ENCODE measurements around the gene SLC39A11. TPM values are rescaled to one million over a fixed set of nuclear protein-coding genes. Genes with fewer than 3 reads are reported as not detected.

Gene SLC39A11
- total RNA-seq, 1 donor from 2014 or later = 13.2 TPM

- Mint-ChIP-seq H3K9me3 (ENCODE audit: unreplicated experiment) (no peaks in the 10 kb centered on the region), H3K36me3 (ENCODE audit: low read depth, unreplicated experiment) (no peaks in the 10 kb centered on the region), H3K27ac (ENCODE audit: unreplicated experiment) (no peak overlapping the region), H3K27me3 (ENCODE audit: unreplicated experiment) (peaks cover 3% of the 10 kb centered on the region), H3K4me1 (ENCODE audit: unreplicated experiment) (no peaks in the 10 kb centered on the region), H3K4me3 (ENCODE audit: unreplicated experiment) (no peak overlapping the region)
- DNase-seq (ENCODE audit: low spot score) = no peak
- TF ChIP-seq, protein P1, sequence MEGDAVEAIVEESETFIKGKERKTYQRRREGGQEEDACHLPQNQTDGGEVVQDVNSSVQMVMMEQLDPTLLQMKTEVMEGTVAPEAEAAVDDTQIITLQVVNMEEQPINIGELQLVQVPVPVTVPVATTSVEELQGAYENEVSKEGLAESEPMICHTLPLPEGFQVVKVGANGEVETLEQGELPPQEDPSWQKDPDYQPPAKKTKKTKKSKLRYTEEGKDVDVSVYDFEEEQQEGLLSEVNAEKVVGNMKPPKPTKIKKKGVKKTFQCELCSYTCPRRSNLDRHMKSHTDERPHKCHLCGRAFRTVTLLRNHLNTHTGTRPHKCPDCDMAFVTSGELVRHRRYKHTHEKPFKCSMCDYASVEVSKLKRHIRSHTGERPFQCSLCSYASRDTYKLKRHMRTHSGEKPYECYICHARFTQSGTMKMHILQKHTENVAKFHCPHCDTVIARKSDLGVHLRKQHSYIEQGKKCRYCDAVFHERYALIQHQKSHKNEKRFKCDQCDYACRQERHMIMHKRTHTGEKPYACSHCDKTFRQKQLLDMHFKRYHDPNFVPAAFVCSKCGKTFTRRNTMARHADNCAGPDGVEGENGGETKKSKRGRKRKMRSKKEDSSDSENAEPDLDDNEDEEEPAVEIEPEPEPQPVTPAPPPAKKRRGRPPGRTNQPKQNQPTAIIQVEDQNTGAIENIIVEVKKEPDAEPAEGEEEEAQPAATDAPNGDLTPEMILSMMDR (IDR thresholded peaks at IDR 0.05; ENCODE audit: unreplicated experiment) = no peak
These were observed 220.1 kb downstream of the SLC39A11 start for GRCh38 chr17:72872396-72872795.

DNA sequence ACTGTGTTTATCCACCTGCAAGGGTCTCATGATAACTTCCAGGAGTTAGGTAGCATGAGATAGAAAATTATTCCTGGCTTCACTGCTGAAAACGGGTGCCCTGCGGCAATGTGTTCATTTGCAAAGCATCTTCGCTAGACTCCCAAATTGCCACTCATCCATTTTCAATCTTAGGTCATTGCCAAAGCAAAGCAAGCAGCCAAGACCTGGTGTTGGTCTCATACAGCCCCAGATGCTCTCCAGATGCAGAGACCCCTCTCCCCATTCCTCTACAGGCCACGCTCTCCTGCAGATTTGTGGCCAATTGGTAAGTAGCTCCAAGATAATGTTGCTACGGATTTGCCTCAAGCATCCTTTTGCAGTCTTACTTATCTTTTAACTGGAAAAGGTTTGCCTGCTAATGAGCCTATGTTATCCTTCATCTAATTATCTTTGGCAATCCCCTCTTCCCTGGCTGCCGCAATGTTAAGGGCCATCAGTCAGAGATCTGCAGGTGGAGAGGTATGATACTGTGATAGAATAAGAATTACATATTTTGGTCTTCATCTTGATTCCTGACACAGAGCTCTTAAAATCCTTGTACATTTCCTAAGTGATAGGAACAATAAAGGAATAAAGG lies 222.0 kb downstream of the SLC39A11 start:
- DNase-seq (ENCODE audit: low spot score) = no peak
- Mint-ChIP-seq H3K36me3 (ENCODE audit: low read depth, unreplicated experiment) (no peaks in the 10 kb centered on the region), H3K4me3 (ENCODE audit: unreplicated experiment) (no peak overlapping the region), H3K27me3 (ENCODE audit: unreplicated experiment) (peaks cover 5% of the 10 kb centered on the region), H3K27ac (ENCODE audit: unreplicated experiment) (no peak overlapping the region), H3K4me1 (ENCODE audit: unreplicated experiment) (no peaks in the 10 kb centered on the region), H3K9me3 (ENCODE audit: unreplicated experiment) (no peaks in the 10 kb centered on the region)
- TF ChIP-seq, protein P1 (IDR thresholded peaks at IDR 0.05; ENCODE audit: unreplicated experiment) = no peak

DNA sequence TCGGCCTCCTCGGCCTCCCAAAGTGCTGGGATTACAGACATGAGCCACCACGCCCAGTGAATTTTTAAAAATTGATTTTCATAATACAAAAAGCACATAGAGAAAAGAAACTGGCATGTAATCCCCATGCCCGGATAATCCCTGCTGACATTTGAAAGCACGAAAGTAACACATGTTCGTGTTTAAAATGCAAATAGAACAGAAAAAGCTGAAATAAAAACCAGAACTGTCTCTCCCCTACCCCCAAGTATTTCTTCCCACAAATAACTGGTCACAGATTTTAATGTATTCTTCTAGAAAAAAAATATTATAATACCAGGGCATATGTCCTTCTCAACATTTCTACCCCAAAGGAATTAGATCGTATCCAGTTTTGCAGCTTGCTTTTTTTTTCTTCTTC lies 222.9 kb downstream of the SLC39A11 start:
- Mint-ChIP-seq H3K27me3 (ENCODE audit: unreplicated experiment) (peaks cover 5% of the 10 kb centered on the region), H3K4me3 (ENCODE audit: unreplicated experiment) (no peak overlapping the region), H3K9me3 (ENCODE audit: unreplicated experiment) (no peaks in the 10 kb centered on the region), H3K4me1 (ENCODE audit: unreplicated experiment) (no peaks in the 10 kb centered on the region), H3K27ac (ENCODE audit: unreplicated experiment) (no peak overlapping the region), H3K36me3 (ENCODE audit: low read depth, unreplicated experiment) (no peaks in the 10 kb centered on the region)
- no peak for DNase-seq (ENCODE audit: low spot score)
- TF ChIP-seq, protein P1 (IDR thresholded peaks at IDR 0.05; ENCODE audit: unreplicated experiment) = no peak

DNA sequence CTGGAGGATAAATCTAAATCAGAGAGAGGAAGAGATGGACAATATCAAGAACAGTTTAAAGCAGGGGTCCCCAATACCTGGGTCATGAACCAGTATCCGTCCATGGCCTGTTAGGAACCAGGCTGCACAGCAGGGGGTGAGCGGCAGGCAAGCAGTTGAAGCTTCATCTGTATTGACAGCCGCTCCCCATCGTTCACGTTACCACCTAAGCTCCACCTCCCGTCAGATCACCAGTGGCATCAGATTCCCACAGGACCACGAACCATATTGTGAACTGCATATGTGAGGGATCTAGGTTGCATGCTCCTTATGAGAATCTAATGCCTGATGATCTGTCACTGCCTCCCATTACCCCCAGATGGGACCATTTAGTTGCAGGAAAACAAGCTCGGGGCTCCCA lies 226.5 kb downstream of the SLC39A11 start:
- DNase-seq (ENCODE audit: low spot score) = no peak
- TF ChIP-seq, protein P1 (IDR thresholded peaks at IDR 0.05; ENCODE audit: unreplicated experiment) = no peak
- Mint-ChIP-seq H3K36me3 (ENCODE audit: low read depth, unreplicated experiment) (no peaks in the 10 kb centered on the region), H3K4me1 (ENCODE audit: unreplicated experiment) (no peaks in the 10 kb centered on the region), H3K4me3 (ENCODE audit: unreplicated experiment) (no peak overlapping the region), H3K9me3 (ENCODE audit: unreplicated experiment) (no peaks in the 10 kb centered on the region), H3K27me3 (ENCODE audit: unreplicated experiment) (peaks cover 2% of the 10 kb centered on the region), H3K27ac (ENCODE audit: unreplicated experiment) (no peak overlapping the region)

- Mint-ChIP-seq H3K27me3 (ENCODE audit: unreplicated experiment) (peaks cover 2% of the 10 kb centered on the region), H3K4me3 (ENCODE audit: unreplicated experiment) (no peak overlapping the region), H3K27ac (ENCODE audit: unreplicated experiment) (no peak overlapping the region), H3K9me3 (ENCODE audit: unreplicated experiment) (no peaks in the 10 kb centered on the region), H3K4me1 (ENCODE audit: unreplicated experiment) (no peaks in the 10 kb centered on the region), H3K36me3 (ENCODE audit: low read depth, unreplicated experiment) (no peaks in the 10 kb centered on the region)
- DNase-seq (ENCODE audit: low spot score) = no peak
- TF ChIP-seq, protein P1 (IDR thresholded peaks at IDR 0.05; ENCODE audit: unreplicated experiment) = no peak
These were observed 228.8 kb downstream of the SLC39A11 start for GRCh38 chr17:72863526-72864211.
